ENCODE data around the gene SLC6A1. TPM values are rescaled to one million over a fixed set of nuclear protein-coding genes. Genes with fewer than 3 reads are reported as not detected.

The SLC6A1 gene
- total and polyA plus RNA-seq, 3 donors from 2014 or later: 13.9 to 14.7 (median 14.4) TPM

DNA sequence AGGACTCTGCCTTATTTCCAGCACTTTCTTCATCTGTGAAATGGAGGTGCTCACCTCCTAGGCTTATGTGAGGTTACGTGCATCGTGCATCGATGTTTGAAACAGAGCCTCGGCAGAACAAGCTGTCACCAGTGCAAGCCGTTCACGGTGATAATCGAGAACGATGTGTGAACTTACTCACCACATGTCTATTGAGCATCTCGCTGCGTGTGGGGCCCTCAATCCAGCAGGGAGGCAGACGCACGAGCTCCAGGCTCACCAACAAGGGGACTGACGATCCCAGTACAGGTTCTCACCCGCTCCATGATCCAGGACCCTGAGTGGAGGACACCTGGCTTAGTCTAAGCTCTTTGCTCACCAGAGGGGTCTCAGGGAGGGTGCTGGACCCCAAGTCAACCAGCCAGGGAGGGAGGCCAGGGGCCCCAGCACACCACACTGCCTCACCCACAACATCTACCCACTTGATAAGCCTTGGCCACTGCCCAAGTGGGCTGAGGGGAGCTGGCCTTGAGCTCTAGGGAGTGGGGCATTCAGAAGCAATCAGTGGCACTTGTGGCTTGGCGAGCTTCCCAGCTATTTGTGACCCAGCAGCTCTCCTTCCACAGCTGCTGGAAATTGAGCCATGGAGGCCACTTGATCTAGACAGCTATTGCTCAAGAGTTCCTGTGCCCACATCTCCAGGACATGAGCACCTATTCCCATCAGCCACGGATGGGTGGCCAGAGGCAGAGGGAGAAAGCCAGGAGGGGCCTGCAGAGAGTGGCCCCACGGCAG, 34.4 kb upstream of the SLC6A1 start:
- no peak overlapping the region for H3K27ac ChIP-seq
- intact Hi-C loops (cut with DNase I; ENCODE audit: low total_unique reads): no loop called here
- peaks cover 34% of the 10 kb centered on the region for H3K4me1 ChIP-seq
- peak; percentile 74 for DNase-seq
- H3K4me3 ChIP-seq: no peak overlapping the region
- 59 to 76% methylated on average over 17 of the region's 17 CpGs for WGBS, 2 donors
- no peaks in the 10 kb centered on the region for H3K27me3 ChIP-seq
- H3K36me3 ChIP-seq (ENCODE audit: low read depth, missing control alignments): no peaks in the 10 kb centered on the region
- no peak for TF ChIP-seq POLR2A (IDR thresholded peaks at IDR 0.05)
- TF ChIP-seq, protein P1, sequence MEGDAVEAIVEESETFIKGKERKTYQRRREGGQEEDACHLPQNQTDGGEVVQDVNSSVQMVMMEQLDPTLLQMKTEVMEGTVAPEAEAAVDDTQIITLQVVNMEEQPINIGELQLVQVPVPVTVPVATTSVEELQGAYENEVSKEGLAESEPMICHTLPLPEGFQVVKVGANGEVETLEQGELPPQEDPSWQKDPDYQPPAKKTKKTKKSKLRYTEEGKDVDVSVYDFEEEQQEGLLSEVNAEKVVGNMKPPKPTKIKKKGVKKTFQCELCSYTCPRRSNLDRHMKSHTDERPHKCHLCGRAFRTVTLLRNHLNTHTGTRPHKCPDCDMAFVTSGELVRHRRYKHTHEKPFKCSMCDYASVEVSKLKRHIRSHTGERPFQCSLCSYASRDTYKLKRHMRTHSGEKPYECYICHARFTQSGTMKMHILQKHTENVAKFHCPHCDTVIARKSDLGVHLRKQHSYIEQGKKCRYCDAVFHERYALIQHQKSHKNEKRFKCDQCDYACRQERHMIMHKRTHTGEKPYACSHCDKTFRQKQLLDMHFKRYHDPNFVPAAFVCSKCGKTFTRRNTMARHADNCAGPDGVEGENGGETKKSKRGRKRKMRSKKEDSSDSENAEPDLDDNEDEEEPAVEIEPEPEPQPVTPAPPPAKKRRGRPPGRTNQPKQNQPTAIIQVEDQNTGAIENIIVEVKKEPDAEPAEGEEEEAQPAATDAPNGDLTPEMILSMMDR (IDR thresholded peaks at IDR 0.05): no peak
- no peaks in the 10 kb centered on the region for H3K9me3 ChIP-seq

DNA sequence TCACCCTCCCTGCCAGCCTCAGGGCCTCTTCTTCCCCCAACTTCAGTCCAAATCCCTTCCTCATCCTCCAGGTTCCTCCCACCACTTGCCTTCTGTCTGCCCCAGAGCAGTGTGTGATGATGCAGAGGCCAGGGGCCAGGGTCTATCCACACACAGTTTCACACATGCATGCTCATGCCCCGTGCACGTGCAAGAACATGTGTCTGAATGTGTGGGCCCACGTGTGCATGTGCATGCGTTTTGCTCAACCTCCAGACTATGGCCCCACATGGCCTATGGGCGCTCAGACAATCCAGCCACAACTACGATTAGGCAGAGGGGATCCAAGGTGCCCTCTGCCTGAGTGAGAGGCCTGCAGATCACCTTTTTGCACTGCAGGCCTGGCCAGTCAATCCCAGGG, 32.3 kb upstream of the SLC6A1 start:
- intact Hi-C loops (cut with DNase I; ENCODE audit: low total_unique reads): no loop called here
- no peaks in the 10 kb centered on the region for H3K9me3 ChIP-seq

DNA sequence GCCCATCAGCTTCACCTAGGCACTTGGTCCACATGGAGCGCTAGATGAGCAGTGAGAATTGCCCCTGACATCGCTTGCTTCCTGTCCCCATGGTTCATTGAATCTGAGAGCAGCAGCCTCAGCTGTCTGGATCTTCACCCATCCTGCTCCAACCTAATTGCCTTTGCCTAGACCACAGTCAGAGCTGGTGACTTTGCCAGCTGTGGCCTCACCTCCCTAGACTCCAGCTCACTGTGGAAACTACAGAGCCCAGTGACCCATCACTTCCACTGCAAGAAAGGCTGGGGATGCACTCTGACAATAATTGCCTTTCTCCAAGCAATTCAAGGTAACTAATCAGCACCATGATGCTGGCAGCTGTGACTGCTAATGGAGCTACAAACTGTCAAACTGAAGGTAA, 30.6 kb upstream of the SLC6A1 start:
- intact Hi-C loops (cut with DNase I; ENCODE audit: low total_unique reads): no loop called here
- no peak overlapping the region for H3K27ac ChIP-seq
- DNase-seq: no peak
- WGBS, 2 donors: 94 to 100% methylated on average over 2 of the region's 2 CpGs
- no peak overlapping the region for H3K4me3 ChIP-seq
- no peak for TF ChIP-seq POLR2A (IDR thresholded peaks at IDR 0.05)
- TF ChIP-seq, protein P1 (IDR thresholded peaks at IDR 0.05): no peak
- H3K36me3 ChIP-seq (ENCODE audit: low read depth, missing control alignments): no peaks in the 10 kb centered on the region
- H3K4me1 ChIP-seq: peaks cover 24% of the 10 kb centered on the region
- no peaks in the 10 kb centered on the region for H3K9me3 ChIP-seq
- no peaks in the 10 kb centered on the region for H3K27me3 ChIP-seq

More for the DNA sequence above, 32.3 kb upstream of the SLC6A1 start:
- DNase-seq: no peak
- Histone ChIP-seq H3K27ac (no peak overlapping the region), H3K4me3 (no peak overlapping the region), H3K4me1 (peaks cover 34% of the 10 kb centered on the region), H3K36me3 (ENCODE audit: low read depth, missing control alignments) (no peaks in the 10 kb centered on the region), H3K27me3 (no peaks in the 10 kb centered on the region)
- TF ChIP-seq POLR2A (IDR thresholded peaks at IDR 0.05): no peak
- TF ChIP-seq, protein P1 (IDR thresholded peaks at IDR 0.05): no peak
- WGBS, 2 donors: 90 to 93% methylated on average over 4 to 6 of the region's 6 CpGs

DNA sequence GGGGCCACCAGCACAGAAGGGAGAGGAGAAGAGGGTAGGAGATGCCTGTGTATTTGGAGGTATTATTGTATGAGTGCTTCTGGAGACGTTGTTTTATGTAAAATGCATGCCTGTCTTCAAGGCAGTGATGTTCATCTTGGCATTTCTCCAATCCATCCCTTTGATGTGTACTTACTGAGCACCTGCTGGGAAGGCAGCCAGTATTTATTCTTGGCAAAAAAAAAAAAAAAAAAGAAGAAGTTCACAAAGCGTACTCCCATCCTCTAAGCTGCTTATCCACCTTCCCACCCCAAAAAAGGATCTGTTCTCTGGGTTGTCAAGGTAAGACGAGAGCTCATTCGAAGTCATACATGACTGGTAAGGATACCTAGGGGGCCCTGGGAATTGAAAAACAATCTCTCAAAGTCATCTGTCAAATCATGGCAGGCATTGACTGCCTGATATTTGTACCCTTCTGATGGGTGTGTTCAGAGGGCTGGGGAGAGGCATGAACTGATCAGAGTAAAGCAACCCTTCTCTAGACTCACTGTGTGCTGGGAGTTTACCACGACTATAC, 30.0 kb upstream of the SLC6A1 start:
- H3K36me3 ChIP-seq (ENCODE audit: low read depth, missing control alignments): no peaks in the 10 kb centered on the region
- H3K4me1 ChIP-seq: peaks cover 18% of the 10 kb centered on the region
- H3K9me3 ChIP-seq: no peaks in the 10 kb centered on the region
- WGBS, 2 donors: 81 to 90% methylated on average over 5 of the region's 5 CpGs
- no peak for TF ChIP-seq POLR2A (IDR thresholded peaks at IDR 0.05)
- TF ChIP-seq, protein P1 (IDR thresholded peaks at IDR 0.05): no peak
- no peak for DNase-seq
- intact Hi-C loops (cut with DNase I; ENCODE audit: low total_unique reads): no loop called here
- H3K27ac ChIP-seq: no peak overlapping the region
- H3K27me3 ChIP-seq: no peaks in the 10 kb centered on the region
- H3K4me3 ChIP-seq: no peak overlapping the region
